HT1080 (cell line): ENCODE results near the gene CEBPE. TPM values are rescaled to one million over a fixed set of nuclear protein-coding genes. Genes with fewer than 3 reads are reported as not detected.
"Not testable (repeated sequence)": the region's sequence is repeated elsewhere in the genome, so short reads cannot be mapped to it uniquely, and the experiment has no call there.

ENCODE experiments used
- DNase-seq: peaks from one replicate; pipeline ENCODE4 v3.0.0-alpha.2; 2015; ENCODE audit warnings: low read depth
- total RNA-seq: library from RNA; depleted of rRNA; stranded (reverse); fragments of >200 nt; shearing (Covaris generic); gene quantifications from 2 replicates; pipeline ENCODE4 v1.2.3, GENCODE V29; 2014

The CEBPE gene
- total RNA-seq, 1 experiment from 2014 or later = not detected

- DNase-seq = no peak
These were observed 4.4 kb upstream of the CEBPE start for GRCh38 chr14:23123419-23123818.

- DNase-seq = no peak
These were observed 3.0 kb upstream of the CEBPE start for GRCh38 chr14:23122086-23122485.

- peak; percentile 80 for DNase-seq
These were observed 2.3 kb upstream of the CEBPE start for GRCh38 chr14:23121361-23121771.

GRCh38 chr14:23120541-23121251 lies 1.6 kb upstream of the CEBPE start:
- peak; percentile 83 for DNase-seq

GRCh38 chr14:23119363-23120327 lies 590 bp upstream of the CEBPE start:
- no peak for DNase-seq

GRCh38 chr14:23117371-23118020 lies 1.6 kb downstream of the CEBPE start:
- no peak for DNase-seq

- DNase-seq = no peak
These were observed 3.1 kb downstream of the CEBPE start for GRCh38 chr14:23115918-23116317.

- DNase-seq = peak; percentile 96
These were observed 3.9 kb downstream of the CEBPE start for GRCh38 chr14:23115039-23115731.

GRCh38 chr14:23114669-23115038 lies 4.4 kb downstream of the CEBPE start:
- DNase-seq = no peak

GRCh38 chr14:23114120-23114458 lies 5.0 kb downstream of the CEBPE start:
- DNase-seq = no peak

- no peak for DNase-seq
These were observed 5.5 kb downstream of the CEBPE start for GRCh38 chr14:23113431-23114119.

GRCh38 chr14:23112359-23113178 lies 6.5 kb downstream of the CEBPE start:
- no peak for DNase-seq

- DNase-seq = no peak
These were observed 8.3 kb downstream of the CEBPE start for GRCh38 chr14:23110579-23111365.

- DNase-seq = no peak
These were observed 9.3 kb downstream of the CEBPE start for GRCh38 chr14:23109769-23110168.

GRCh38 chr14:23108169-23108568 lies 10.9 kb downstream of the CEBPE start:
- not testable (repeated sequence) for DNase-seq

GRCh38 chr14:23107620-23108019 lies 11.4 kb downstream of the CEBPE start:
- not testable (repeated sequence) for DNase-seq

GRCh38 chr14:23106747-23107045 lies 12.4 kb downstream of the CEBPE start:
- no peak for DNase-seq

- DNase-seq = no peak
These were observed 13.7 kb downstream of the CEBPE start for GRCh38 chr14:23105348-23105824.
